Natural killer cell (primary cell): Measurements from ENCODE around the gene PAM. TPM values are rescaled to one million over a fixed set of nuclear protein-coding genes. Genes with fewer than 3 reads are reported as not detected.

Source experiments
- ATAC-seq, 3 donors: fragments of 150-1000 bp in 2 of 3; fragments of 200-7000 bp in 1 of 3; cut with Tn5 transposase; 1 replicate in 1 of 3; 2 replicates in 2 of 3; pipeline ENCODE4 v1.10.0; 2021; ENCODE audit warnings: mild to moderate bottlenecking in 2 of 3, moderate library complexity in 2 of 3
- DNase-seq, 2 donors: peaks; one replicate each; pipeline versions ENCODE4 v3.0.0 to v3.0.0-alpha.2; 2013 to 2021; ENCODE audit warnings: mixed read lengths in 1 of 2
- H3K27ac ChIP-seq: one replicate; pipeline ENCODE4 v1.5.1; 2013; ENCODE audit warnings: mild to moderate bottlenecking, low read length
- H3K27me3 ChIP-seq: one replicate; pipeline ENCODE4 v1.6.1; 2013; ENCODE audit warnings: low read length; ENCODE audit not compliant: control insufficient read depth, insufficient read depth
- H3K36me3 ChIP-seq: one replicate; pipeline ENCODE4 v1.6.1; 2013; ENCODE audit warnings: low read length; ENCODE audit not compliant: control insufficient read depth, insufficient read depth
- H3K4me1 ChIP-seq: one replicate; pipeline ENCODE4 v1.6.1; 2013; ENCODE audit warnings: low read length; ENCODE audit not compliant: control insufficient read depth, insufficient read depth
- H3K4me3 ChIP-seq: one replicate; pipeline ENCODE4 v1.5.1; 2013; ENCODE audit warnings: low read length
- H3K9me3 ChIP-seq: one replicate; pipeline ENCODE4 v1.6.1; 2013; ENCODE audit warnings: low read length; ENCODE audit not compliant: control insufficient read depth, insufficient read depth
- H3K27ac Mint-ChIP-seq, 2 donors: one replicate each; pipeline ENCODE4 v1.8.0; 2022; ENCODE audit warnings: mild to moderate bottlenecking in 2 of 2, mixed read lengths in 2 of 2, moderate library complexity in 1 of 2
- H3K27me3 Mint-ChIP-seq, 2 donors: one replicate each; pipeline ENCODE4 v1.8.0; 2022; ENCODE audit warnings: low read depth in 2 of 2, mixed read lengths in 2 of 2
- H3K36me3 Mint-ChIP-seq: one replicate; pipeline ENCODE4 v1.8.0; 2022; ENCODE audit warnings: mixed read lengths
- H3K4me1 Mint-ChIP-seq, 2 donors: one replicate each; pipeline ENCODE4 v1.8.0; 2022; ENCODE audit warnings: mixed read lengths in 2 of 2
- H3K4me3 Mint-ChIP-seq: one replicate; pipeline ENCODE4 v1.8.0; 2022; ENCODE audit warnings: mild to moderate bottlenecking, moderate library complexity, mixed read lengths
- H3K9me3 Mint-ChIP-seq, 2 donors: one replicate each; pipeline ENCODE4 v1.8.0; 2022; ENCODE audit warnings: mixed read lengths in 2 of 2
- CTCF ChIP-seq: fragments of 200-600 bp; IDR thresholded peaks from one replicate; pipeline ENCODE4 v1.8.0; 2022; ENCODE audit warnings: antibody characterized with exemption
- WGBS: methylation state at CpG from one replicate; pipeline ENCODE4 v1.1.7; 2013; ENCODE audit warnings: missing lambda C conversion rate; ENCODE audit not compliant: insufficient coverage; 5-methylcytosine and 5-hydroxymethylcytosine counted together
- intact Hi-C: fragments of 100-400 bp; cut with micrococcal nuclease; formaldehyde crosslinking; loops from one replicate; pipeline ENCODE4 v1.14.2; 2022
- total RNA-seq, 4 donors: library from RNA; stranded (reverse); fragments of 120-200 nt in 1 of 4; gene quantifications; one replicate each; pipeline versions ENCODE4 v1.2.3 to v1.2.4, GENCODE V29; 2013 to 2022

Gene PAM
- total RNA-seq, 3 donors from 2014 or later (not counting 1 experiment from before 2014, with no cell fraction given) = 67.6 to 79.9 (median 75.3) TPM

- Mint-ChIP-seq H3K9me3 (no peaks in the 10 kb centered on the region), H3K27me3 (peaks cover 6 to 21% of the 10 kb centered on the region in 2 donors), H3K4me3 (no peak overlapping the region), H3K4me1 (no peaks in the 10 kb centered on the region), H3K27ac (no peak overlapping the region), H3K36me3 (no peaks in the 10 kb centered on the region)
- intact Hi-C loops = no loop called here
- no peak for TF ChIP-seq CTCF
- Histone ChIP-seq H3K4me1 (no peaks in the 10 kb centered on the region), H3K4me3 (no peak overlapping the region), H3K9me3 (no peaks in the 10 kb centered on the region), H3K27ac (no peak overlapping the region), H3K27me3 (no peaks in the 10 kb centered on the region), H3K36me3 (no peaks in the 10 kb centered on the region)
- ATAC-seq = no peak
- no peak for DNase-seq
- WGBS = no CpG with 5 or more reads among the region's 1 CpG
Measured at GRCh38 chr5:102731693-102732092, 23.4 kb upstream of the PAM start.

- Histone ChIP-seq H3K27ac (no peak overlapping the region), H3K27me3 (no peaks in the 10 kb centered on the region), H3K4me1 (no peaks in the 10 kb centered on the region), H3K4me3 (no peak overlapping the region), H3K36me3 (no peaks in the 10 kb centered on the region), H3K9me3 (no peaks in the 10 kb centered on the region)
- H3K27me3 Mint-ChIP-seq = peaks cover 3 to 12% of the 10 kb centered on the region in 2 donors
- H3K9me3 Mint-ChIP-seq = no peaks in the 10 kb centered on the region
- ATAC-seq (no peak), DNase-seq (no peak)
- no peak for TF ChIP-seq CTCF
- H3K4me3 Mint-ChIP-seq = no peak overlapping the region
- H3K4me1 Mint-ChIP-seq = no peaks in the 10 kb centered on the region
- H3K27ac Mint-ChIP-seq = no peak overlapping the region
- 89% methylated on average over 5 of the region's 5 CpGs for WGBS
- H3K36me3 Mint-ChIP-seq = no peaks in the 10 kb centered on the region
- intact Hi-C loops = no loop called here
Measured at GRCh38 chr5:102733534-102733933, 21.6 kb upstream of the PAM start.

GRCh38 chr5:102737161-102737560 is 17.9 kb upstream of the PAM start:
- no peak for TF ChIP-seq CTCF
- no peaks in the 10 kb centered on the region for H3K4me1 ChIP-seq
- no peaks in the 10 kb centered on the region for H3K36me3 ChIP-seq
- H3K36me3 Mint-ChIP-seq = no peaks in the 10 kb centered on the region
- H3K4me1 Mint-ChIP-seq = no peaks in the 10 kb centered on the region
- no peaks in the 10 kb centered on the region for H3K9me3 Mint-ChIP-seq
- H3K27me3 ChIP-seq = no peaks in the 10 kb centered on the region
- no peak overlapping the region for H3K4me3 ChIP-seq
- H3K9me3 ChIP-seq = no peaks in the 10 kb centered on the region
- H3K27me3 Mint-ChIP-seq = peaks cover 0 to 3% of the 10 kb centered on the region in 2 donors
- no peak overlapping the region for H3K27ac ChIP-seq
- no peak for ATAC-seq
- WGBS = no CpG with 5 or more reads among the region's 1 CpG
- DNase-seq = no peak
- H3K4me3 Mint-ChIP-seq = no peak overlapping the region
- no peak overlapping the region for H3K27ac Mint-ChIP-seq
- intact Hi-C loops = no loop called here

GRCh38 chr5:102737805-102738469 is 17.2 kb upstream of the PAM start:
- ATAC-seq = no peak
- H3K27ac Mint-ChIP-seq = no peak overlapping the region
- Histone ChIP-seq H3K27ac (no peak overlapping the region), H3K9me3 (no peaks in the 10 kb centered on the region), H3K4me3 (no peak overlapping the region), H3K36me3 (no peaks in the 10 kb centered on the region), H3K27me3 (no peaks in the 10 kb centered on the region), H3K4me1 (no peaks in the 10 kb centered on the region)
- H3K9me3 Mint-ChIP-seq = no peaks in the 10 kb centered on the region
- 82% methylated on average over 4 of the region's 7 CpGs for WGBS
- no peak for DNase-seq
- H3K4me1 Mint-ChIP-seq = no peaks in the 10 kb centered on the region
- no peaks in the 10 kb centered on the region for H3K36me3 Mint-ChIP-seq
- H3K27me3 Mint-ChIP-seq = peaks cover 0 to 3% of the 10 kb centered on the region in 2 donors
- H3K4me3 Mint-ChIP-seq = no peak overlapping the region
- TF ChIP-seq CTCF = no peak
- intact Hi-C loops = no loop called here
